Neural cell (in vitro differentiated cells): ENCODE data around the gene ARSK.

Source experiments
- EP300 ChIP-seq: fragments of 450-650 bp; conservative IDR thresholded peaks from 2 replicates; pipeline ENCODE4 v1.6.1; 2014; ENCODE audit warnings: antibody characterized with exemption, mild to moderate bottlenecking, moderate library complexity; ENCODE audit not compliant: poor library complexity, severe bottlenecking
- MXI1 ChIP-seq: fragments of 450-650 bp; conservative IDR thresholded peaks from 2 replicates; pipeline ENCODE4 v1.6.1; 2014; ENCODE audit warnings: antibody characterized with exemption, mild to moderate bottlenecking; ENCODE audit not compliant: poor library complexity, severe bottlenecking
- TF ChIP-seq, protein P1 (sequence below): fragments of 450-650 bp; IDR thresholded peaks from 2 replicates; pipeline ENCODE4 v1.5.1; 2014; ENCODE audit warnings: antibody characterized with exemption, mild to moderate bottlenecking, moderate library complexity; ENCODE audit not compliant: poor library complexity, severe bottlenecking

DNA sequence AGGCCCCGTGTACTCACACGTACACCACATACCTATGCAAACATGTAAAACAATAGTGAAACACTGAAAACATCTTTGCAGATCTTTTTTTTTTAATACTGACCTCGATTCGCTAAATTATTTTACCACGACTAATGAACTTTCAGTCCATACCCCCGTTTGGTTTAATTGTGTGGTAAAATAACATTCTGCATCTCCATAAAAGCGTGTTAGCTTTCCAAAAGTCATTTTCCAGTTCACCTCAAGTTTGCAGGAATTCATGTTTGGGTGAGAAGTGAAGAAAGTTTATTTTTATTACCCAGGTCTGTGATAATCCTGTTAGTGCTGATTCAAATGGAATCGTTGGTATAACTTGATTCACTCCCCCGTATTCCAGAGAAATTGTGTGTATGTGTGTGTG, 652 bp downstream of the ARSK start:
- TF ChIP-seq, protein P1, sequence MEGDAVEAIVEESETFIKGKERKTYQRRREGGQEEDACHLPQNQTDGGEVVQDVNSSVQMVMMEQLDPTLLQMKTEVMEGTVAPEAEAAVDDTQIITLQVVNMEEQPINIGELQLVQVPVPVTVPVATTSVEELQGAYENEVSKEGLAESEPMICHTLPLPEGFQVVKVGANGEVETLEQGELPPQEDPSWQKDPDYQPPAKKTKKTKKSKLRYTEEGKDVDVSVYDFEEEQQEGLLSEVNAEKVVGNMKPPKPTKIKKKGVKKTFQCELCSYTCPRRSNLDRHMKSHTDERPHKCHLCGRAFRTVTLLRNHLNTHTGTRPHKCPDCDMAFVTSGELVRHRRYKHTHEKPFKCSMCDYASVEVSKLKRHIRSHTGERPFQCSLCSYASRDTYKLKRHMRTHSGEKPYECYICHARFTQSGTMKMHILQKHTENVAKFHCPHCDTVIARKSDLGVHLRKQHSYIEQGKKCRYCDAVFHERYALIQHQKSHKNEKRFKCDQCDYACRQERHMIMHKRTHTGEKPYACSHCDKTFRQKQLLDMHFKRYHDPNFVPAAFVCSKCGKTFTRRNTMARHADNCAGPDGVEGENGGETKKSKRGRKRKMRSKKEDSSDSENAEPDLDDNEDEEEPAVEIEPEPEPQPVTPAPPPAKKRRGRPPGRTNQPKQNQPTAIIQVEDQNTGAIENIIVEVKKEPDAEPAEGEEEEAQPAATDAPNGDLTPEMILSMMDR = no peak
- TF ChIP-seq EP300 (no peak), MXI1 (no peak)
